Measurements from ENCODE around the gene RAMP3.

RAMP3 gene

DNA sequence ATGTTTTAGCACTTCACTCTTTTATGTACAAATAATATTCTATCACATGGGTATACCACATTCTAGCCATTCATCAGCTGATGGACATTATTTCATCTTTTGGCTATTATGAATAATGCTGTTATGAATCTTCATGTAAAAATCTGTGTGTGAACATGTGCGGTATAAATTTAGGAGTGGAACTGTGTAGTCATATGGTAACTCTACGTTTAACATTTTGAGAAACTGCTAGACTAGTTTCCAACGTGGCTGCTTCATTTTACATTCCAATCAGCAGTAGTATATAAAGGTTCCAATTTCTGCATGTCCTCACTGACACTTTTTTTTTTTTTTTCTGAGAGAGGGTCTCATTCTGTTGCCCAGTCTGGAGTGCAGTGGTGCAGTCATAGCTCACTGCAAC is 8.3 kb downstream of the RAMP3 start:
- Histone ChIP-seq H2AK5ac (ENCODE audit: low read length) (no peak overlapping the region), H3K4ac (ENCODE audit: low read depth, low read length) (no peak overlapping the region), H3K27me3 (ENCODE audit: insufficient read depth, low read length, poor library complexity) (no peaks in the 10 kb centered on the region), H3K36me3 (ENCODE audit: control insufficient read depth, insufficient read depth, low read length) (no peaks in the 10 kb centered on the region), H3K9ac (ENCODE audit: low read length) (no peak overlapping the region), H2BK120ac (ENCODE audit: low read depth, low read length) (no peak overlapping the region), H3K4me3 (ENCODE audit: low read length) (no peak overlapping the region), H3K56ac (ENCODE audit: low read length) (no peak overlapping the region), H3K18ac (ENCODE audit: low read length) (no peak overlapping the region), H2BK5ac (ENCODE audit: low read length) (no peak overlapping the region), H3K23ac (ENCODE audit: low read length) (no peak overlapping the region), H3K27ac (ENCODE audit: low read depth, low read length) (no peak overlapping the region), H3K4me1 (ENCODE audit: control insufficient read depth, low read depth, low read length) (no peaks in the 10 kb centered on the region), H4K5ac (ENCODE audit: low read length) (no peak overlapping the region), H4K8ac (ENCODE audit: low read depth, low read length) (no peak overlapping the region), H3K4me2 (ENCODE audit: low read length) (no peak overlapping the region), H2BK15ac (replicated peaks; ENCODE audit: low read depth) (no peak overlapping the region), H3K79me1 (ENCODE audit: low read length) (no peaks in the 10 kb centered on the region), H3K79me2 (ENCODE audit: control insufficient read depth, insufficient read depth, low read length) (no peaks in the 10 kb centered on the region)
- no peak for DNase-seq
- WGBS (ENCODE audit: extremely low coverage, insufficient coverage, low lambda C conversion rate), result no CpG with 5 or more reads among the region's 3 CpGs

- H4K8ac ChIP-seq (ENCODE audit: low read depth, low read length), result no peak overlapping the region
- no peaks in the 10 kb centered on the region for H3K27me3 ChIP-seq (ENCODE audit: insufficient read depth, low read length, poor library complexity)
- H3K27ac ChIP-seq (ENCODE audit: low read depth, low read length), result no peak overlapping the region
- no peak overlapping the region for H2BK120ac ChIP-seq (ENCODE audit: low read depth, low read length)
- no peak overlapping the region for H3K9ac ChIP-seq (ENCODE audit: low read length)
- no CpG with 5 or more reads among the region's 1 CpG for WGBS (ENCODE audit: extremely low coverage, insufficient coverage, low lambda C conversion rate)
- no peak overlapping the region for H3K4me2 ChIP-seq (ENCODE audit: low read length)
- no peaks in the 10 kb centered on the region for H3K79me2 ChIP-seq (ENCODE audit: control insufficient read depth, insufficient read depth, low read length)
- no peak for DNase-seq
- no peaks in the 10 kb centered on the region for H3K36me3 ChIP-seq (ENCODE audit: control insufficient read depth, insufficient read depth, low read length)
- H4K5ac ChIP-seq (ENCODE audit: low read length), result no peak overlapping the region
- no peak overlapping the region for H3K56ac ChIP-seq (ENCODE audit: low read length)
- H2BK15ac ChIP-seq (replicated peaks; ENCODE audit: low read depth), result no peak overlapping the region
- H3K23ac ChIP-seq (ENCODE audit: low read length), result no peak overlapping the region
- H2AK5ac ChIP-seq (ENCODE audit: low read length), result no peak overlapping the region
- no peak overlapping the region for H3K4ac ChIP-seq (ENCODE audit: low read depth, low read length)
- H3K4me1 ChIP-seq (ENCODE audit: control insufficient read depth, low read depth, low read length), result no peaks in the 10 kb centered on the region
- no peak overlapping the region for H3K18ac ChIP-seq (ENCODE audit: low read length)
- H3K79me1 ChIP-seq (ENCODE audit: low read length), result no peaks in the 10 kb centered on the region
- H3K4me3 ChIP-seq (ENCODE audit: low read length), result no peak overlapping the region
- H2BK5ac ChIP-seq (ENCODE audit: low read length), result no peak overlapping the region
Measured at GRCh38 chr7:45171946-45172345, 14.4 kb downstream of the RAMP3 start.

DNA sequence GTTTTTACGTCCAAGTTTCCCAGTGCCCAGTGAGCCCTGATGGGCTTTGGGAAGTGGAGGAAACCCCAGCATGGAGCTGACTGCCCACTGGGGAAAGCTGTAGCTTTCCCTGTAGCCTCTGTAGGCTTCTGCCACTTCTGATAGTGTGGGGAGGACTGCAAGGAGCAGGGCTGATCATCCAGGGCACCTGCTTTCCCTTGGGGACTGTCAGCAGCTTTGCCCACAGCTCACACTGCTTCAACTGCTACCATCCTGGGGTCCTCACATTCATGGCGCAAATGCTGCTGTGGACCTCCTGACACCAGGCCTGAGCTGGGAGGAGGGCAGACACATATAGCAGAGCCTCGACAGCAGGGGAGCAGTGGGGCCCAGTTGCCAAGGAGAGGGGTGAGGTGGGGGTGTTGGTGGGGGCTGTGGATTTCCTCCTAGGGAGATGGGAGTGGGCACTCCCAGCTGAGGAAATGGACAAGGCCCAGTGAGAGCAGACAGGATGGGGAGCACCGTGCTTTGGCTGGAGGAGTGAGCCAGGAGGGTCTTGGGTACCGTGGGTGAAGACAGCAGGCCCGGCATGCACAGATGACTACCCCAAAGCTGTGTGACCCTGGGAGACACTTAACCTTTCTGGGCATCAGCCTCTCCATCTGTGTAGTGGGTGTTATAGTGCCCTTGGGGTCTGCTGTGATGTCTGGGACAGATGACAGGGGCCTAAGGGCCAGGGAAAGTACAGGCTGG is 16.2 kb downstream of the RAMP3 start:
- H2BK120ac ChIP-seq (ENCODE audit: low read depth, low read length), result no peak overlapping the region
- H3K4me1 ChIP-seq (ENCODE audit: control insufficient read depth, low read depth, low read length), result no peaks in the 10 kb centered on the region
- H3K23ac ChIP-seq (ENCODE audit: low read length), result no peak overlapping the region
- no peaks in the 10 kb centered on the region for H3K27me3 ChIP-seq (ENCODE audit: insufficient read depth, low read length, poor library complexity)
- H4K5ac ChIP-seq (ENCODE audit: low read length), result no peak overlapping the region
- no peak overlapping the region for H2AK5ac ChIP-seq (ENCODE audit: low read length)
- H4K8ac ChIP-seq (ENCODE audit: low read depth, low read length), result no peak overlapping the region
- no peak overlapping the region for H3K4me2 ChIP-seq (ENCODE audit: low read length)
- H3K56ac ChIP-seq (ENCODE audit: low read length), result no peak overlapping the region
- no peak overlapping the region for H2BK15ac ChIP-seq (replicated peaks; ENCODE audit: low read depth)
- WGBS (ENCODE audit: extremely low coverage, insufficient coverage, low lambda C conversion rate), result no CpG with 5 or more reads among the region's 6 CpGs
- H3K9ac ChIP-seq (ENCODE audit: low read length), result no peak overlapping the region
- no peak overlapping the region for H3K18ac ChIP-seq (ENCODE audit: low read length)
- H3K27ac ChIP-seq (ENCODE audit: low read depth, low read length), result no peak overlapping the region
- no peaks in the 10 kb centered on the region for H3K79me2 ChIP-seq (ENCODE audit: control insufficient read depth, insufficient read depth, low read length)
- DNase-seq, result no peak
- H3K4me3 ChIP-seq (ENCODE audit: low read length), result no peak overlapping the region
- H3K79me1 ChIP-seq (ENCODE audit: low read length), result no peaks in the 10 kb centered on the region
- H3K4ac ChIP-seq (ENCODE audit: low read depth, low read length), result no peak overlapping the region
- H3K36me3 ChIP-seq (ENCODE audit: control insufficient read depth, insufficient read depth, low read length), result no peaks in the 10 kb centered on the region
- no peak overlapping the region for H2BK5ac ChIP-seq (ENCODE audit: low read length)

DNA sequence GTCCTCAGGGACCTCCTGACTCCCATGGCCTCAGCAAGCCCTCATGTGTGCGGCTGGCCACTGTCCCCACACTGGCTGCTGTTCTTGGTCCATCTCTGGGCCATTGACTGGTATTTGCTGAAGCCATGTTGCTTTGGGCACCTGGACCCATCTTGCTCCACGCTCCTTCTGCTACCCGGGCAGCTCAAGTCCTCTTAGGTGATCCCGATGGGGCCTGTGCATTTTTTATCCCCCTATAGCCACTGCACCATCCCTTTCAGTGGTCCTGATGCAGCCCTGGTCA is 16.7 kb downstream of the RAMP3 start:
- DNase-seq, result no peak
- Histone ChIP-seq H3K4me2 (ENCODE audit: low read length) (no peak overlapping the region), H3K79me2 (ENCODE audit: control insufficient read depth, insufficient read depth, low read length) (no peaks in the 10 kb centered on the region), H2BK15ac (replicated peaks; ENCODE audit: low read depth) (no peak overlapping the region), H3K27ac (ENCODE audit: low read depth, low read length) (no peak overlapping the region), H2AK5ac (ENCODE audit: low read length) (no peak overlapping the region), H3K4me1 (ENCODE audit: control insufficient read depth, low read depth, low read length) (no peaks in the 10 kb centered on the region), H3K18ac (ENCODE audit: low read length) (no peak overlapping the region), H2BK5ac (ENCODE audit: low read length) (no peak overlapping the region), H3K4me3 (ENCODE audit: low read length) (no peak overlapping the region), H3K4ac (ENCODE audit: low read depth, low read length) (no peak overlapping the region), H3K9ac (ENCODE audit: low read length) (no peak overlapping the region), H3K36me3 (ENCODE audit: control insufficient read depth, insufficient read depth, low read length) (no peaks in the 10 kb centered on the region), H4K5ac (ENCODE audit: low read length) (no peak overlapping the region), H3K56ac (ENCODE audit: low read length) (no peak overlapping the region), H3K79me1 (ENCODE audit: low read length) (no peaks in the 10 kb centered on the region), H3K27me3 (ENCODE audit: insufficient read depth, low read length, poor library complexity) (no peaks in the 10 kb centered on the region), H2BK120ac (ENCODE audit: low read depth, low read length) (no peak overlapping the region), H3K23ac (ENCODE audit: low read length) (no peak overlapping the region), H4K8ac (ENCODE audit: low read depth, low read length) (no peak overlapping the region)
- no CpG with 5 or more reads among the region's 4 CpGs for WGBS (ENCODE audit: extremely low coverage, insufficient coverage, low lambda C conversion rate)

- no peak for DNase-seq
- Histone ChIP-seq H2BK120ac (ENCODE audit: low read depth, low read length) (no peak overlapping the region), H3K4ac (ENCODE audit: low read depth, low read length) (no peak overlapping the region), H2BK15ac (replicated peaks; ENCODE audit: low read depth) (no peak overlapping the region), H3K23ac (ENCODE audit: low read length) (no peak overlapping the region), H3K18ac (ENCODE audit: low read length) (no peak overlapping the region), H3K4me1 (ENCODE audit: control insufficient read depth, low read depth, low read length) (no peaks in the 10 kb centered on the region), H3K79me1 (ENCODE audit: low read length) (no peaks in the 10 kb centered on the region), H3K9ac (ENCODE audit: low read length) (no peak overlapping the region), H3K79me2 (ENCODE audit: control insufficient read depth, insufficient read depth, low read length) (no peaks in the 10 kb centered on the region), H3K56ac (ENCODE audit: low read length) (no peak overlapping the region), H3K36me3 (ENCODE audit: control insufficient read depth, insufficient read depth, low read length) (no peaks in the 10 kb centered on the region), H3K4me2 (ENCODE audit: low read length) (no peak overlapping the region), H3K27ac (ENCODE audit: low read depth, low read length) (no peak overlapping the region), H2BK5ac (ENCODE audit: low read length) (no peak overlapping the region), H3K4me3 (ENCODE audit: low read length) (no peak overlapping the region), H4K5ac (ENCODE audit: low read length) (no peak overlapping the region), H3K27me3 (ENCODE audit: insufficient read depth, low read length, poor library complexity) (no peaks in the 10 kb centered on the region), H2AK5ac (ENCODE audit: low read length) (no peak overlapping the region), H4K8ac (ENCODE audit: low read depth, low read length) (no peak overlapping the region)
- no CpG with 5 or more reads among the region's 4 CpGs for WGBS (ENCODE audit: extremely low coverage, insufficient coverage, low lambda C conversion rate)
Measured at GRCh38 chr7:45174966-45175765, 17.6 kb downstream of the RAMP3 start.

Data from mesendoderm (in vitro differentiated cells).